ENCODE data around the gene ARHGAP11A. TPM values are rescaled to one million over a fixed set of nuclear protein-coding genes. Genes with fewer than 3 reads are reported as not detected.

The ARHGAP11A gene
- total RNA-seq, 1 experiment from 2014 or later = 93.0 TPM

DNA sequence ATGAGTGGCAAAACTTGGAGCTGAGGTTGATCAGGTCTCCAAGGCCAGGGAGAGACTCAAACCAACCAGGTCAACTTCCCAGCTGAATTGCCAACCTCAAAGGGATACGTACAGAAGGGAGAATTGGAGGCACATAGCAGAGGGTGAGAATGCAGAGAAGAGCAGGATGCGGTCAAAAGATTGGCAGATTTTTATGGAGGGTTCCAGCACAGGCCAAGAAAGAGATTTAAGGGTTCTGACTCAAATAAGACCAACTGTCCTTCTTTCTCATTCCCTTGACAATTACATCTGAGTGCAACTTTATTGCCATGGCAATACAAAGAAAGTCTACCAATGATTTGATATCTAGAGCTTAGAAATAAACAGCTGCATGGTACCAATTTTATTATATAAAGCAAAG is 59.4 kb downstream of the ARHGAP11A start:
- no peaks in the 10 kb centered on the region for H3K36me3 Mint-ChIP-seq
- no peak overlapping the region for H3K27ac Mint-ChIP-seq
- DNase-seq (ENCODE audit: low spot score) = no peak
- TF ChIP-seq SMAD4 (CRISPR knock-in tag; IDR thresholded peaks at IDR 0.05) (no peak), NR3C1 (CRISPR knock-in tag; conservative IDR thresholded peaks at IDR 0.05; ENCODE audit: low read depth) (no peak), JUN (CRISPR knock-in tag; IDR thresholded peaks at IDR 0.05) (no peak)
- TF ChIP-seq, protein P1, sequence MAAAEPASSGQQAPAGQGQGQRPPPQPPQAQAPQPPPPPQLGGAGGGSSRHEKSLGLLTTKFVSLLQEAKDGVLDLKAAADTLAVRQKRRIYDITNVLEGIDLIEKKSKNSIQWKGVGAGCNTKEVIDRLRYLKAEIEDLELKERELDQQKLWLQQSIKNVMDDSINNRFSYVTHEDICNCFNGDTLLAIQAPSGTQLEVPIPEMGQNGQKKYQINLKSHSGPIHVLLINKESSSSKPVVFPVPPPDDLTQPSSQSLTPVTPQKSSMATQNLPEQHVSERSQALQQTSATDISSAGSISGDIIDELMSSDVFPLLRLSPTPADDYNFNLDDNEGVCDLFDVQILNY (CRISPR knock-in tag; IDR thresholded peaks at IDR 0.05) = no peak
- TF ChIP-seq, protein P2, sequence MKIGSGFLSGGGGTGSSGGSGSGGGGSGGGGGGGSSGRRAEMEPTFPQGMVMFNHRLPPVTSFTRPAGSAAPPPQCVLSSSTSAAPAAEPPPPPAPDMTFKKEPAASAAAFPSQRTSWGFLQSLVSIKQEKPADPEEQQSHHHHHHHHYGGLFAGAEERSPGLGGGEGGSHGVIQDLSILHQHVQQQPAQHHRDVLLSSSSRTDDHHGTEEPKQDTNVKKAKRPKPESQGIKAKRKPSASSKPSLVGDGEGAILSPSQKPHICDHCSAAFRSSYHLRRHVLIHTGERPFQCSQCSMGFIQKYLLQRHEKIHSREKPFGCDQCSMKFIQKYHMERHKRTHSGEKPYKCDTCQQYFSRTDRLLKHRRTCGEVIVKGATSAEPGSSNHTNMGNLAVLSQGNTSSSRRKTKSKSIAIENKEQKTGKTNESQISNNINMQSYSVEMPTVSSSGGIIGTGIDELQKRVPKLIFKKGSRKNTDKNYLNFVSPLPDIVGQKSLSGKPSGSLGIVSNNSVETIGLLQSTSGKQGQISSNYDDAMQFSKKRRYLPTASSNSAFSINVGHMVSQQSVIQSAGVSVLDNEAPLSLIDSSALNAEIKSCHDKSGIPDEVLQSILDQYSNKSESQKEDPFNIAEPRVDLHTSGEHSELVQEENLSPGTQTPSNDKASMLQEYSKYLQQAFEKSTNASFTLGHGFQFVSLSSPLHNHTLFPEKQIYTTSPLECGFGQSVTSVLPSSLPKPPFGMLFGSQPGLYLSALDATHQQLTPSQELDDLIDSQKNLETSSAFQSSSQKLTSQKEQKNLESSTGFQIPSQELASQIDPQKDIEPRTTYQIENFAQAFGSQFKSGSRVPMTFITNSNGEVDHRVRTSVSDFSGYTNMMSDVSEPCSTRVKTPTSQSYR (CRISPR knock-in tag; IDR thresholded peaks at IDR 0.05) = no peak
- TF ChIP-seq, protein P3, sequence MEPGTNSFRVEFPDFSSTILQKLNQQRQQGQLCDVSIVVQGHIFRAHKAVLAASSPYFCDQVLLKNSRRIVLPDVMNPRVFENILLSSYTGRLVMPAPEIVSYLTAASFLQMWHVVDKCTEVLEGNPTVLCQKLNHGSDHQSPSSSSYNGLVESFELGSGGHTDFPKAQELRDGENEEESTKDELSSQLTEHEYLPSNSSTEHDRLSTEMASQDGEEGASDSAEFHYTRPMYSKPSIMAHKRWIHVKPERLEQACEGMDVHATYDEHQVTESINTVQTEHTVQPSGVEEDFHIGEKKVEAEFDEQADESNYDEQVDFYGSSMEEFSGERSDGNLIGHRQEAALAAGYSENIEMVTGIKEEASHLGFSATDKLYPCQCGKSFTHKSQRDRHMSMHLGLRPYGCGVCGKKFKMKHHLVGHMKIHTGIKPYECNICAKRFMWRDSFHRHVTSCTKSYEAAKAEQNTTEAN (CRISPR knock-in tag; IDR thresholded peaks at IDR 0.05) = no peak
- TF ChIP-seq, protein P4, sequence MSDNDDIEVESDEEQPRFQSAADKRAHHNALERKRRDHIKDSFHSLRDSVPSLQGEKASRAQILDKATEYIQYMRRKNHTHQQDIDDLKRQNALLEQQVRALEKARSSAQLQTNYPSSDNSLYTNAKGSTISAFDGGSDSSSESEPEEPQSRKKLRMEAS (CRISPR knock-in tag; IDR thresholded peaks at IDR 0.05) = no peak
- no peak overlapping the region for H3K4me3 Mint-ChIP-seq
- no peaks in the 10 kb centered on the region for H3K27me3 Mint-ChIP-seq (ENCODE audit: low read depth)
- no peak for ATAC-seq
- ChIA-PET CTCF (interaction anchor here (0.6 to 1.3 kb wide), 2 partner anchors 12 to 208 kb away, joined by 3 to 5 read pairs; no protein-coding TSS in a partner anchor), POLR2A (no interaction called here)
- H3K9me3 Mint-ChIP-seq = no peaks in the 10 kb centered on the region
- peaks cover 27% of the 10 kb centered on the region for H3K4me1 Mint-ChIP-seq

DNA sequence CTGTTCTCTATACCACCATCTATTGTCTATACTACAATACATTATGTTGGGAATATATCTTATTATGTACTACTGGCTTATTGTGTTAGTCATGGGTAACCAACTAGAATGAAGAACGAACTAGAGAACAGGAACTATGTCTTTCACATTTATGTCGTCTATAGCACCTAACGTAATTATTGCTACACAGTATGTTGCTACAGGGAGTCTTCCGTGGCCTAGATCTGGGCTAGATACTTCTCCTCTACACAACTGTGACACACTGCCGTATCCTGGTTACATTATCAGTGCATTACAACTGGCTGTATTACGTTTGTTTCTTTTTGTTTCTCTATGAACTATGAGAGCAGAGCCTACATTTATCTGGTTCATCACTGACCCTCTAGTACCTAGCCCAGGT is 60.2 kb downstream of the ARHGAP11A start:
- peaks cover 19% of the 10 kb centered on the region for H3K4me1 Mint-ChIP-seq
- ChIA-PET POLR2A (no interaction called here), CTCF (interaction anchor here (1.3 kb wide), 1 partner anchor 12 kb away, joined by 5 read pairs; no protein-coding TSS in a partner anchor)
- no peak overlapping the region for H3K4me3 Mint-ChIP-seq
- no peaks in the 10 kb centered on the region for H3K36me3 Mint-ChIP-seq
- H3K27me3 Mint-ChIP-seq (ENCODE audit: low read depth) = no peaks in the 10 kb centered on the region
- H3K27ac Mint-ChIP-seq = no peak overlapping the region
- TF ChIP-seq JUN (CRISPR knock-in tag; IDR thresholded peaks at IDR 0.05) = no peak
- TF ChIP-seq, protein P3 (CRISPR knock-in tag; IDR thresholded peaks at IDR 0.05) = no peak
- TF ChIP-seq CREM (CRISPR knock-in tag; IDR thresholded peaks at IDR 0.05) = no peak
- TF ChIP-seq, protein P5, sequence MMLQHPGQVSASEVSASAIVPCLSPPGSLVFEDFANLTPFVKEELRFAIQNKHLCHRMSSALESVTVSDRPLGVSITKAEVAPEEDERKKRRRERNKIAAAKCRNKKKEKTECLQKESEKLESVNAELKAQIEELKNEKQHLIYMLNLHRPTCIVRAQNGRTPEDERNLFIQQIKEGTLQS (CRISPR knock-in tag; conservative IDR thresholded peaks at IDR 0.05) = no peak
- TF ChIP-seq, protein P6, sequence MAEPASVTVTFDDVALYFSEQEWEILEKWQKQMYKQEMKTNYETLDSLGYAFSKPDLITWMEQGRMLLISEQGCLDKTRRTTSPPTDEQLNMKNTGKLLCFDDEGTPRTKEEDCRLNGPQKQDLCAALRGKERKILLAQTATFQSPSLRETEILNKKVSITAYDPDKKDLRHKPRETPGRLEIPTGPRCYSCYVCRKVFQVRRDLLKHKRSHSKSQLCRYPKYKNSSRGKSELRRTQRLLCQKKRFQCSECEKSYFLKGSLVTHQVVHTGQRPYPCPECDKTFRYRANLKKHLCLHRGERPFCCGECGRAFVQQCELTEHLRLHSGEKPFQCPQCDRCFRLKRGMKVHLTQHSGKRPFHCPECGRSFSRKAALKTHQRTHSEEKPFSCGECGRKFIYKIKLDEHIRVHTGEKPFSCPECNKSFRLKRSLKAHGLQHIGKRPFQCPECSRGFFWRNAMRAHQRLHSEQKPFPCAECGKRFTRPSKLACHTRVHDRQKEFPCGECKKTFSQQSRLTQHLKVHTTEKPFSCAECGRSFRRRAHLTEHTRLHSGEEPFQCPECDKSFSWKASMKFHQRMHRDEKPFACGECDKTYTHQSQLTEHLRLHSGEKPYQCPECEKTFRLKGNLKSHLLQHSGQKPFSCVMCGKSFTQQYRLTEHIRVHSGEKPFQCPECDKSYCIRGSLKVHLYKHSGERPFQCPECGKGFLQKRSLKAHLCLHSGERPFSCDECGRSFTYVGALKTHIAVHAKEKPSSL (CRISPR knock-in tag; conservative IDR thresholded peaks at IDR 0.05) = no peak
- TF ChIP-seq ZNF423 (CRISPR knock-in tag; IDR thresholded peaks at IDR 0.05) = no peak
- DNase-seq (ENCODE audit: low spot score) (no peak), ATAC-seq (no peak)
- no peaks in the 10 kb centered on the region for H3K9me3 Mint-ChIP-seq

DNA sequence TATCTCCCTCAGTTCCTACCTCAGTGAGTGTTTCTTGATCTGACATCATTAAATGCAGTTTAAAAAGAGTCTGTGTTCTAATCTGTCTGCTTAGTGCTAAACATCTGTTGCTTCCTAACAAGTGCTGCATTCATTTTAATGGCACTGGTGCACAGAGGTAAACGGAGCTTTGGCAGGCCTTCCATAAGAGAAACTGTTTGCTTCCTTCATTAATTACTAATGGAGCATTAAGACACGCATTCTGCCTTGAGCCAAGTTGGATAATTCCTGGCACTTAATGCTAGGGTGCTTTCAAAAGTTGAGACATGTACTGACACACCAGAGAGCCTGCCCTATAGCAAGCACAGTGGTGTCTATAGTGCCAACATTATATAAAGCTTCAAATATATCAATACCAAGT is 60.9 kb downstream of the ARHGAP11A start:
- Mint-ChIP-seq H3K27me3 (ENCODE audit: low read depth) (no peaks in the 10 kb centered on the region), H3K4me1 (peaks cover 13% of the 10 kb centered on the region), H3K27ac (no peak overlapping the region), H3K36me3 (no peaks in the 10 kb centered on the region), H3K4me3 (no peak overlapping the region), H3K9me3 (no peaks in the 10 kb centered on the region)
- DNase-seq (ENCODE audit: low spot score) (no peak), ATAC-seq (no peak)
- TF ChIP-seq ZNF219 (CRISPR knock-in tag; IDR thresholded peaks at IDR 0.05; ENCODE audit: borderline replicate concordance) = no peak
- CTCF ChIA-PET = no interaction called here
- POLR2A ChIA-PET = no interaction called here
